Measurements from ENCODE around the gene OMP. TPM values are rescaled to one million over a fixed set of nuclear protein-coding genes. Genes with fewer than 3 reads are reported as not detected.
"Not testable (repeated sequence)": the region's sequence is repeated elsewhere in the genome, so short reads cannot be mapped to it uniquely, and the experiment has no call there.

Gene OMP, protein sequence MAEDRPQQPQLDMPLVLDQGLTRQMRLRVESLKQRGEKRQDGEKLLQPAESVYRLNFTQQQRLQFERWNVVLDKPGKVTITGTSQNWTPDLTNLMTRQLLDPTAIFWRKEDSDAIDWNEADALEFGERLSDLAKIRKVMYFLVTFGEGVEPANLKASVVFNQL
- not detected in 2 replicates for total RNA-seq (2014; rRNA removed; shearing (Covaris generic))

DNA sequence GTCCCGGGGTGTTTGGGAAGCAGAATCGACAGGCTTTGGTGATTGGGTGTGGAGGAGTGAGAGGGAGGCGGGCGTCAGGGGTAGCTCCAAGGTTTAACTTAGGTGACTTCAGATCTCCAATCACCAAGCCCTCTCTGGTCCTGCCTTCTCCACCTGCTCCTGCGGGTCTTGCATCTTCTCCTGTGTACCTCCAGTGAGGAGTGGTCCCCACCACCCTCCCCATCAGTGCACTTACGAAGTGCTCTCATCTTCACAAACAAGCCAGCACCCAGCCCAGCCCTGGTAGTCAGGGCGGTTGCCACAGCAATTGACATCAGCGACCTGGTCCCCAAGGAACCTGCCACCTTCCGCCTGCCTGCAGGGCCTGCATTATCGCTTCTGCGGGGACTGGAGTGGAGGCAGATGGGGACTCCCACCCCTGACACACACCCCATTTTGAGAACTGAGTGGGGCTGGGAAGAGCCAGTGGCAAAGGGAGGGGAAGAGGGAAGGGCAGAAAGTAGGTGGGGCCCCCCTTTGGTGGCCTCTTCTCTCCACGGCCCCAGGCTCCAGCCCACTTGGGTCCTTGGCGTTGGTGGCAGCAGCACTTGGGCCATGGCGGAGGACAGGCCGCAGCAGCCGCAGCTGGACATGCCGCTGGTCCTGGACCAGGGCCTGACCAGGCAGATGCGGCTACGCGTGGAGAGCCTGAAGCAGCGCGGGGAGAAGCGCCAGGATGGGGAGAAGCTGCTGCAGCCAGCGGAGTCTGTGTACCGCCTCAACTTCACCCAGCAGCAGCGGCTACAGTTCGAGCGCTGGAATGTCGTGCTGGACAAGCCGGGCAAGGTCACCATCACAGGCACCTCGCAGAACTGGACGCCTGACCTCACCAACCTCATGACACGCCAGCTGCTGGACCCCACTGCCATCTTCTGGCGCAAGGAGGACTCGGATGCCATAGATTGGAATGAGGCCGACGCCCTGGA lies at the start of gene OMP:
Gene OMP, plus strand, starts transcription at position 595 of the 965 bp plus-strand sequence. Its CDS starts 0 bp downstream, at position 595.
- DNase-seq (ENCODE audit: low read depth) = no peak

GRCh38 chr11:77053217-77054015 lies 49.2 kb upstream of the OMP start:
- no peak for DNase-seq (ENCODE audit: low read depth)

GRCh38 chr11:77054084-77054483 lies 48.6 kb upstream of the OMP start:
- no peak for DNase-seq (ENCODE audit: low read depth)

- no peak for DNase-seq (ENCODE audit: low read depth)
Observed at GRCh38 chr11:77055101-77055561, 47.5 kb upstream of the OMP start.

GRCh38 chr11:77055913-77056312 lies 46.7 kb upstream of the OMP start:
- no peak for DNase-seq (ENCODE audit: low read depth)

GRCh38 chr11:77056814-77057402 lies 45.7 kb upstream of the OMP start:
- DNase-seq (ENCODE audit: low read depth) = no peak

- no peak for DNase-seq (ENCODE audit: low read depth)
Observed at GRCh38 chr11:77057938-77058474, 44.6 kb upstream of the OMP start.

GRCh38 chr11:77058900-77059299 lies 43.7 kb upstream of the OMP start:
- DNase-seq (ENCODE audit: low read depth) = no peak

DNA sequence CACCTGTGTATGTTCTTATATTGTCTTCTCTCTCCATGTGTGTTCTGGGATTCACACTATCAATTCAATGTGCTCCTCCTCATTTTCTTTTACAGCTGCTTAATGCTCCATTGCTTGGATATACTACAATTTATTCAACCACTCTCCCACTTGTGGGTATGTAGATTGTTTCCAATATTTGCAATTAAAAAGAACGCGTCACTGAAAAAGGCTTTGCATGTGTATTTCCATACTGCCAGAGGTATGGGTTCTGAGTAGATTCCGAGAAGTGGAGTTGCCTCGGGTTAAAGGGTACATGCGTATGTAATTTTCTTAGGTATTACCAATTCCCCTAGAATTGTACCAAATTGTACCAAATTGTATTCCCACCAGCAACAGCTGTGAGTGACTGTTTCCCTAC lies 42.8 kb upstream of the OMP start:
- DNase-seq (ENCODE audit: low read depth) = no peak

GRCh38 chr11:77060234-77060633 lies 42.4 kb upstream of the OMP start:
- no peak for DNase-seq (ENCODE audit: low read depth)

- not testable (repeated sequence) for DNase-seq (ENCODE audit: low read depth)
Observed at GRCh38 chr11:77061258-77061657, 41.4 kb upstream of the OMP start.

DNA sequence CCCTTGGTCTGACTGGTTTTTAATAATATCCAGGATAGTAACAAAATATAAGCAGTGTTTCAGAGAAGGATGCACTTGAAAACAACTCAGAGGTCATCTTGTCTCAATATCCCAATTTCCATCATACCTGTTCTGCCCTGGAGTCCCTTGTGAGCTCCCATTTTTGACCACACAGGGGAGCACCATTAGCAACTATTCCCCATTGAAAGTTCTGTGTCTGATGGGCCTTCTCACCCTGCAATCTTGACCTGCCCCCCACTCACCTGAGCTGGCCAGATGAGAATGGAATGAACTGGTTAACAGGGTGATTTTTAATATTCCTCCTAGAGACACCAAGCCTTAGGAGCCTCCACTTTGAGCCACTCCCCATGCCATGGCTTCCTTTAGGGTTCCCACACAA lies 39.7 kb upstream of the OMP start:
- no peak for DNase-seq (ENCODE audit: low read depth)

- no peak for DNase-seq (ENCODE audit: low read depth)
Observed at GRCh38 chr11:77063407-77063806, 39.2 kb upstream of the OMP start.

DNA sequence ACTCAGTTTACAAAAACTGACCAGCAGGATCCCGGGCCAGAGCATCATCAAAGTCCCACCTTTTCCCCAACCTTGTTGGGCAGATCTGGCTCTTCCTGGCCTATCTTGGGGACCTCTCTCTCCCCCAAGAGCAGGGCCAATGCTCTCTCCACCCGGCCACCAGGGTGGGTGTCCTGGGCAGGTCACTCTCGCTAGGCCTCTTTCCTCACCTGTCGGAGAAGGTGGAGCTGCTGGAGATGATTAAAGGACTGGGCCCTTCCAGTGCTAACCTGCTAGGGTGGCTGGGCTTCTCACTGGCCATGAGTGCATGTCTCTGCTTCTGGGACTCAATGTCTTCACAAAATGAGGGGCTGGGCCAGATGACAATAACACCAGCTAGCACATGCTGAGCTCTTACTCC lies 38.8 kb upstream of the OMP start:
- no peak for DNase-seq (ENCODE audit: low read depth)

- no peak for DNase-seq (ENCODE audit: low read depth)
Observed at GRCh38 chr11:77064648-77065217, 37.9 kb upstream of the OMP start.

GRCh38 chr11:77065878-77066228 lies 36.8 kb upstream of the OMP start:
- DNase-seq (ENCODE audit: low read depth) = no peak

GRCh38 chr11:77066229-77067042 lies 36.2 kb upstream of the OMP start, which contains the start of gene CAPN5:
Gene CAPN5, plus strand, starts transcription at chr11:77066971. Its CDS starts 17,916 bp downstream, at chr11:77084887.
- peak; percentile 94 for DNase-seq (ENCODE audit: low read depth)

DNA sequence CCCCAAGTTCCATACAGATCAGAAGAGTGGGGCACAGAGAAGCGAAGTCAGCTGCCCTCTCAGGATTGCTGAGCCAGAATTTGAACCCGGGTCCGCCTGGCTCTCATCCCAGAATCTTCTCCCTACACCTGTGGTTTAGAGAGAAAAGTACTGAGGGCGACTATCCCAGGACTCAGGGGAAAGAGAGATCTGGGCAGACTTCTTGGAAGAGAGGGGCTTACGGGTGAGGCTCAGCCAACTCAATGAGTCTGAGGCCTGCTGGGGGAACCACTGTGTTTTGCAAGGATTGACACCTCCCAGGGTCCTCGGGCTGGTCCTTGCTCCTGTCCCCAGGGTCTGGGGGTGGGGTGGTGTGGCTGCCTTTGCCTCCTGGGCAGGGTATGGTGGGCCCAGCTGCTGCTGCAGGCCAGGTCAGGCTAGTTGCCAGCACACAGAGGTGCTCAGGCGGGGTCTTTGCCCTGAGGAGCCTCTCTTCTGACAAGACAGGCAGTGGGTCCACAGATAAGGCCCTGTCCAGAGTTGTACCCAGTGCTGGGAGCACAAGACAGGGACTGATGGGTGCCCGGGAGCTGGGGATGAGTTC lies 34.7 kb upstream of the OMP start:
- no peak for DNase-seq (ENCODE audit: low read depth)

DNA sequence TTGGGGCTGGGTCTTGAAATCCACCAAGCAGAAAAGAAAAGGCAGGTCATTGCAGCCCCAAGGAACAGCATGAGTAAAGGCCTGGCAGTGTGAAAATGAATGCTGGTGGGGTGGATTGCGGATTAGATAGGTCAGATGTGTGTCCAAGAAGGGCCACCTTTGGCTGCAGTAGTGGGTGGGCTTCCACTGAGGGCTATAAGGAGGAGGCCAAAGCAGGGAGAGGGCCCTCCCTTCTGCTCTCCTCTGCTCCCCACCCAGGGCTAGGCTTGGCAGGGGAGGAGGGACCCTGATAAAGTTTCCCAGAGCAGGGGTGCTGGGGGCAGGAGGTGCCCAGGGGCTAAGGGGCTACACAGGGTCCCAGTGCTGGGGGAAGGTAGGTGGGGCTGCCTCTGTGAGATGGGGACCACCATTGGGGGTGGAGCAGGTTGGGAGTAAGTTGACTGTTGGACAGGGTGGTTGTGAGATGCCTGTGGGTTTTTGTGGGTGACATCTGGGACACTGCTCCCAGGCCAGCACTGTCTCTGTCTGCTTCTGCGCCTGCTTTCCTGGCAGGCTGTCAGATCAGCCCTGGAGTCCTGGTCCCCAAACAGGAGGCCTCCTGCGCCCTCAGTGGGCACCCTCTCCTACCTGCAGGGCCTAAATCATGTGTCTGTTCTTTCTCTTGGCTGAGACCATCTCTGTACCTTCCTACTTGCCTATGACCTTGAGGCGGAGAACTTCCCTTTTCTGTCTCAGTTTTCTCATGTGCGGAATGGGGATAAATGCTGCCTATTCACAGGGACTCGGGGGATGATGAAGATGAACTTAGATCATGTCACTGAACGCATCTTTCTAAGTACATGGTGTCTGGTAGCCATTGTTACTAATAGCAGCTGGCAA lies 33.9 kb upstream of the OMP start:
- no peak for DNase-seq (ENCODE audit: low read depth)

Measured in Daoy (cell line).